Thyroid gland (tissue), 4 donors: ENCODE results near the gene CWC27.

Experiments
- CTCF ChIP-seq, 6 experiments: fragments of 200-600 bp in 3 of 6; fragments of 450-650 bp in 3 of 6; sonication (generic) in 3 of 6; IDR thresholded peaks; one replicate each; pipeline ENCODE4 v1.5.1; 2016 to 2019; ENCODE audit warnings: antibody characterized with exemption in 6 of 6, mild to moderate bottlenecking in 2 of 6, inconsistent platforms in 1 of 6, moderate library complexity in 1 of 6
- POLR2A ChIP-seq, 2 donors: fragments of 450-650 bp; IDR thresholded peaks; one replicate each; pipeline ENCODE4 v1.6.1; 2017; ENCODE audit warnings: antibody characterized with exemption in 2 of 2, mild to moderate bottlenecking in 2 of 2, moderate library complexity in 1 of 2

DNA sequence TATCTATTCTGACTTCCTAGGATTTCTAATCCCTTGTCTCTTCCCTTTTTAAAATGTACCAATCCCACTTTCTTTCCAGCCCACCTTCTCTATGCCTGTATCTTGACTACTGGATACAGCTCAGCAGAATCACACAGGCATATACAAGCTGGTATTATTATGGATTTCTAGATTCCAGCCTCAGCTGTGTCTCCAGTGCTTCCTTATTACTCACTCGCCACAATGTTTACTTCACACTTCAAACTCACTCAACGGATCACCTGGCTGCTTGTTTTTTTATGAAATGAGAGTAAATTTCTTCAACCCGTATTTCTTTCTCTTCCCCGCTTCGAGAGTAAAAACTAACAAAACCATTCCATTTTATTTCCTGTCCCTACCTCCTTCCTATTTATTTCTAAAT, 38.8 kb downstream of the CWC27 start:
- TF ChIP-seq CTCF (IDR thresholded peaks at IDR 0.05) = no peak
- no peak for TF ChIP-seq POLR2A (IDR thresholded peaks at IDR 0.05)
